Activated gamma-delta T cell treated with anti-CD3 and anti-CD28 coated beads, Interleukin-2, amount 50 U/mL, for 16 hours (primary cell): ENCODE measurements around the gene CXXC1.
A peak's percentile ranks its signal among the peaks of the same experiment; 100 is the strongest.
"Not testable (repeated sequence)": the region's sequence is repeated elsewhere in the genome, so short reads cannot be mapped to it uniquely, and the experiment has no call there.

Source experiments
- DNase-seq: peaks from one replicate; pipeline ENCODE4 v3.0.0-alpha.2; 2020; ENCODE audit warnings: low read depth

CXXC1 gene

GRCh38 chr18:50287441-50288347 is at the start of gene CXXC1:
Gene CXXC1 (minus strand): TSS chr18:50287692. CDS start chr18:50287589, 103 bp downstream.
- peak; percentile 95 for DNase-seq

DNA sequence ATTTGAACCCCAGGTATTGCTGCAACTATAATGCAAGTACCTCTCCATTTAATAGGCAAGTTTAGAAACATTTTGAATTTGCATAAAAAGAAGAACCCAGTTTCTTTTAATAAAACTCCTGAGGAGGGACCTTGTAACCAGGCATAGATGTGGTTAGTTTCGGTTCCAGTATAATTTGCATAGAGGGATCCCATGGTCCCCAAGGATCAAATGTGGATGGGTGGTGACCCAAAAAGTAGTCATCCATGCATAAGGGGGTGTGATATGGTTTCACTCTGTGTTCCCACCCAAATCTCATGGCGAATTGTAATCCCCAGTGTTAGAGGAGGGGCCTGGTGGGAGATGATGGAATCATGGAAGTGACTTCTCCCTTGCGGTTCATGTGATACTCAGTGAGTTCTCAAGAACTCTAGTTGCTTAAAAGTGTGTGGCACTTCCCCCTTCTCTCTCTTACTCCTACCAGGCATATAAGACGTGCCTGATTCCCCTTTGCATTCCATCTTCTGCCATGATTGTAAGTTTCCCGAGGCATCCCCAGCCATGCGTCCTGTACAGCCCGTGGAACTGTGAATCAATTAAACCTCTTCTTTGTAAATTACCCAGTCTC is 47.2 kb upstream of the CXXC1 start:
- DNase-seq, result no peak

DNA sequence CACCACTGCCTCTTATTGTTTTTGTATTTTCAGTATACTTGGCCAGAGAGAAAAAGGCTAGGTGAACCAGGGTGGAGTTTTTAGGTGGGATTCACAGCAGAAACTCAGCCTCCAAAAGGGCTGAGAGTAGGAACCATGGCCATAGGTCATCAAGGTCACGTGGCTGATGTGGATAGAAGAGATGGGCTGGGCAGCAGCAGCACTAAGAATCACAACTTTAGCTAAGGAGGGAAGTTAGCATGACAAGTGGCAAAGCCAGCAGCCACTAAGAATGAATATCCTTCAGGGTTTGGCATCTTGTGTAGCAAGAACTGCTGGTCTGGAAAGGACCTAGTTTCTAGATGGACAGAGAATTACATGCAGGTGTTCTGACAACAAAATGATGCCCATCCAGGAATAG is 44.2 kb upstream of the CXXC1 start:
- no peak for DNase-seq

- no peak for DNase-seq
Observed at GRCh38 chr18:50330176-50330575, 42.7 kb upstream of the CXXC1 start.

GRCh38 chr18:50327983-50328382 is 40.5 kb upstream of the CXXC1 start:
- no peak for DNase-seq

GRCh38 chr18:50320719-50321118 is 33.2 kb upstream of the CXXC1 start:
- DNase-seq, result no peak

DNA sequence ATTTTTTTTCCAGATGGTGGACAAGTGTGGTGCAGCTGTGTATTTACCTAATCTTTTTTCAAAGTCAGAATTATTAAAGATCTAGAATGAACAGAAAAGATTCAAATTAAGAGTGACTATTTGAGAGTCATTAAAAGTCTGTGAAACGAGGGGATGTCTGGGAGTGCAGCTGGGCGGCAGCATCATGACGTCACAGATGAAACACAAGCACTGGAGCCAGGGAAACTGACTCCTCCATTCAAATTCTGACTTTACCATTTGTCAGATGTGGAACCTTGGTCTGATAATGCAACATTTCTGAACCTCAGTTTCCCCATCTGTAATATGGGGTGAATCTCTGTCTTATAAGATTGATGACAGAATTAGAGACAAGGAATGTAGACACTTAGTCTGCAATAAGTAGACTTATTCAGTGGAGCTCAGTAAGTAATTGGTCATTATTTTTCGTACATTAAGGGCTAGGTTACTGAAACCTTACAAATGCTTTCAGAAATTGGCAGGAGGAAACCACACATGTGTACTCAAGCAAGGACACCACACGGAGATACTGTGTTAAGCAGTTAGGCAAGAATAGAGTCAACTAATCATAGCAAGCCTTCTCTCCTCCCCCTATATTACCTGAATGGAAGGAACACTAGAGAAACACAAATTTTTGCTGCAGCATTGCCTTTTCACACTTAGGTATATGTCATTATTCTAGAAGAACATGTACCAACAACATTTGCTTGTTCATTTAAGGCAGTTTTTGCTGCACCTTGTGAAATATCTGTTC is 27.8 kb upstream of the CXXC1 start:
- no peak for DNase-seq

GRCh38 chr18:50313873-50314460 is 26.5 kb upstream of the CXXC1 start:
- no peak for DNase-seq

GRCh38 chr18:50313031-50313607 is 25.6 kb upstream of the CXXC1 start:
- no peak for DNase-seq

GRCh38 chr18:50312296-50313030 is 25.0 kb upstream of the CXXC1 start:
- no peak for DNase-seq

DNA sequence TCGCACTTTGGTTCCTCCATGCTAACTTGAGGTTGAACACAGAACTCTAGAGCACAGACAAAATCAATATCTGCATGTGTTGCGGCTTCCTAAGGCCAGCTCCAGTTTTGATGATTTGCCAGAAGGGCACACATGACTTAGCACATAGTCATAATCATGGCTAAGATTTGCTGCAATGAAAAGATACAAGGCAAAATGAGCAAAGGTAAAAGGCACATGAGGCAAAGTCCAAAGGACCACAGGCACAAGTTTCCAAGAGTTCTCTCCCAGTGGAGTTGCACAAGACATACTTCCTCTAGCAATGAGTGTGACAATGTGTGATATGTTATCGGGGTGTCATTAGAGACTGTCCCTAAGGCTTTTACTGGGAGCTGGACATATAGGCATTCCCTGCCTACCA is 24.2 kb upstream of the CXXC1 start:
- DNase-seq, result no peak

DNA sequence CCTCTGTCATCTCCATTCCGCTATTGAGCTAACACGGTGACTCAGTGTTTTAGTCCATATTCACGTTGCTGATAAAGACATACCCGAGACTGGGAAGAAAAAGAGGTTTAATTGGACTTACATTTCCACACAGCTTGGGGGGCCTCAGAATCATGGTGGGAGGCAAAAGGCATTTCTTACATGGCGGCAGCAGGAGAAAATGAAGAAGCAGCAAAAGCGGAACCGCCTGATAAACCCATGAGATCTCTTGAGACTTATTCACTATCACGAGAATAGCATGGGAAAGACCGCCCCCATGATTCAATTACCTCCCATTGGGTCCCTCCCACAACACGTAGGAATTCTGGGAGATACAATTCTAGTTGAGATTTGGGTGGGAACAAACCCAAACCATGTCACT is 22.6 kb upstream of the CXXC1 start:
- no peak for DNase-seq

DNA sequence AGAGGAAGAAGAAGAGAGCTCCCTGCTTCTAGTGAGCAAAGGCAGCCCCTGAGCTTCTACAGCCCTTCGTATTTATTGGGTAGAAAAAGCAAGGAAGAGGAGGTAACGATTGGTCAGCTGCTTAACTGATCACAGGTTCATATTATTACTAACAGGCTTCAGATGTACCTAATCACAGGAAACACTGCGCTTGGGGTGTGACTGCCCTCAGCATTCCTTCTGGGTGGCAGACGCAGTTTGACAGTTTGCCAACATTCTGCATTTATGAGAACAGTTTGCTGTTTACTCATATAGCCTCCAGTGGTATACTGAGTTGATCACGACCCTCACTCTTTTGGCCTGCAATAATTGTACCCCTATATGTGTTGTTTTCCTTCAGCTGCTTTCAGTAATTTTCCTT is 21.4 kb upstream of the CXXC1 start:
- DNase-seq, result not testable (repeated sequence)

DNA sequence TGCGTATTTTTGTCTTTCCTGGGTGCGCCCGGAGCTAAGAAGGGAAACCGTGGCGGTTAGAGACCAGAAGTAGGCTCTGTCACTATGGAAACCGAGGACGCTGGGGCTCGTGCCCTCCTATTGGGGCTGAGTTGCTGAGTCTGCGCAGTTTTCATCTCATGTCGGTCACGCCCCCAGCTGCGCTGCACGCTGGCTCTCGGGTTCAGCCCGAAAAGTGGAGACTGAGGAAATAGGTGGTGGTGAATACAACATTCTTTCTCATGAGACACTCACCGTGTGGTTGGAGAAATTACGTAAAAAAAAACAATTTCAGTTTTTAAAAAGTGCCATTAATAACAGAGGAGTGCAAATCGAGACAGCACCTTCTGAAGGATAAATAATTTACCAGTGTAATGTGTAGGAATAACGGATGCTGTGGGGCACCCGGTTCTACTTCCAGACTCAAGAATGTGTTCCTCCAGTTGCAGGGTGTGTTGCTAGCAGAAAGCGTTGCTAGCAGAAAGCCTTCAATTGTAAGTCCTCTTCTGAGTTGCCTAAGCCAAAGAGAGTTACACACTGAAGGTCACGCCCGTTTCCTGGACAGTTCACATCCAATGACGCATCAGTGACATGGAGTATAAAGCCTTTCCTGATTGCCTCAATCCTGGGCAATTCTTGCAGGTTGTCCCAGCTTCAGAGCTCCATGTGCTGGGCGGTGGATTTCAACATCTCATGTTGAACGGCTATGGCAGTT is 20.4 kb upstream of the CXXC1 start:
- peak; percentile 79 for DNase-seq

GRCh38 chr18:50307400-50307737 is 19.9 kb upstream of the CXXC1 start:
- DNase-seq, result no peak

DNA sequence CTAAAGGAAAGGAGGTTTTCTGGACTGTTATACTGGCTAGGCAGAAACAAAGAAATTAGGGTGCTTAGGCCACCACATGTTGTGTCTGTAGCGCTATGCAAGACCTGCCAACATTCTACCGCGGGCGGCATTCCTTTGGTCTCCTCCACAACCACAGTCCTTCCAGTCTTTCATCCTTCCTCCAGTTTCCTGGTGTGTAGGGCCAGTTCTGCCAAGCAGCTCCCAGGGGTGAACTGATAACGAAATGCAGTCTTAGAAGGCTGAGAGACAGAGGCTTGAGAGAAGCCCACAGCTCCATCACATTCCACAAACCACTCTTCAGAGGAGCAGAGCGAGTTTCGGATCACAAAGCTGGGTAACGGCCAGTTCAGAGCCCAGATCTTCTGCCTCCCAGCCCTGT is 19.5 kb upstream of the CXXC1 start:
- DNase-seq, result no peak

- DNase-seq, result no peak
Observed at GRCh38 chr18:50301074-50301473, 13.6 kb upstream of the CXXC1 start.

DNA sequence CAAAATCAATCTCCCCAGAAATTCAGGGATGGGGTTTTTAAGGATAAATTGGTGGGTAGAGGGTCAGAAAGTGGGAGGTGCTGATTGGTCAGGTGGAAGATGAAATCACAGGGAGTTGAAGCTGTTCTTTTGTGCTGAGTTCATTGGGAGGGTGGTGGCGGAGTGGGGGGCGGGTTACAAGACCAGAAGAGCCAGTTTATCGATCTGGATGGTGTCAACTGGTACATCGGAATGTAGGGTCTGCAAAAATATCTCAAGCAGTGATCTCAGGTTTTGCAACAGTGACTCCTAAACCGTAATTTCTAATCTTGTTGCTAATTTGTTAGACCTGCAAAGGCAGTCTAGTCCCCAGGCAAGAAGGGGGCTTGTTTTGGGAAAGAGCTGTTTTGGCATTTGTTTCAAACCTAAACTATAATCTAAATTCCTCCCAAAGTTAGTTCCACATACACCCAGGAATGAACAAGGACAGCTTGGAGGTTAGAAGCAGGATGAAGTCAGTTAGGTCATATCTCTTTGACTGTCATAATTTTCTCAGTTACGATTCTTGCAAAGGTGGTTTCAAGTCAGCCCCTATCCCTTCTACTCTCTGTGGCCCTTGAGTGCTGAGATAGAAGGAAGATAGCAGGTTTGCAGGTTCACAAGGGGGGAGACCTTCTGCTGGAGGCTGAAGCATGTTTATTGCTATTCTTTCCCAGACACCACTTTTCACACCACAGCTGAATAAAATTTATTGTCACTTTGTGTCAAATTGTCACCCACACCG is 12.3 kb upstream of the CXXC1 start:
- no peak for DNase-seq

DNA sequence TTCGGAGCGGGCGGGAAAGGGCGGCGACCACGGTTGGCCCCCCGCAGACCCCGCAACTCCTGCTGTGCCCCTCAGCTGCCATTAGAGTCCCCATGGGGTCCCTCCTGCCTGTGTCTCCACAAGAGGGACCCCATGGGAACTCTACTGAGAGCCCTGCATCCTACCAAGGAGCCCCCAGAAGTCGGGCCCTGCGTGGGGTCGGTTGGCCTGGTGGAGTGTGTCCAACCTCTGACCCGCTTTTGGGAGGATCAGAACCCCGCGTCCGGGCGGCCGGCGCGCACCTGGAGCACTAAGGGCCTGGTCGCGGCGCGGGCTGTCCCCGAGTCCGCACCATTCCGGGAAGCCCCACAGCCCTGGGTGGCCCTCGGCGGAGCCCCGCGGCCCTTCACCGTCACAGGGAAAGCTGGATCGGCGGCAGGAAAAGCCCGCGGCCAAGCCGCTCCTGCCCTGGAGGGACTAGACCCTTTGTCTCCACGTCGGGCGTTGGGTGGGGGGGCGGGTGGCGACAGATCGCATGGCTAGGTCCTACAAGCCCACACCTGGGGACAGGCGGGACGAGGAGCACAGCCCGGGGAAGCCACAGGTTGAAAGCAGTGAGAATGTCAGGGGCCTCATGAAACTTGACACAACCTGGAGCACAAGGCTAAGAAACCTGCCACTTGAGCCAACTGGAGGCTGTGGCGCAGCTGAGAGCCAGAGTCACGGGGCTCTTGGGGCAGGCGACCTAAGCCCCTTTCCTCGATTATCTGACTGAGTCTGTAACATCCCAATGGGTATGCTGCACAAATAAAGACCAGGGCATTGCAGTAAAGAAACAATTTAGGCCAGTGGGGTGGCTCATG is 11.2 kb upstream of the CXXC1 start:
- no peak for DNase-seq
